GM12891 (cell line): ENCODE measurements around the gene SPTLC2.

Experiments used
- POLR2A ChIP-seq: IDR thresholded peaks from 2 replicates; pipeline ENCODE4 v1.6.1; 2011; ENCODE audit warnings: low read depth, low read length, control low read depth
- POLR2AphosphoS5 ChIP-seq: IDR thresholded peaks from 2 replicates; pipeline ENCODE4 v1.6.1; 2011; ENCODE audit warnings: low read depth, low read length, control low read depth
- POU2F2 ChIP-seq: IDR thresholded peaks from 2 replicates; pipeline ENCODE4 v1.6.1; 2011; ENCODE audit warnings: low read depth, mild to moderate bottlenecking, control low read depth, low read length, moderate library complexity
- TAF1 ChIP-seq: IDR thresholded peaks from 2 replicates; pipeline ENCODE4 v1.6.1; 2011; ENCODE audit warnings: low read depth, low read length, control low read depth

GRCh38 chr14:77556946-77557345, 59.5 kb downstream of the SPTLC2 start:
- TF ChIP-seq POLR2AphosphoS5 = no peak
- TF ChIP-seq POLR2A = no peak
- TF ChIP-seq TAF1 = no peak
- no peak for TF ChIP-seq POU2F2
